Urinary bladder (tissue), 4 donors: ENCODE measurements around the gene IGF2R. TPM values are rescaled to one million over a fixed set of nuclear protein-coding genes. Genes with fewer than 3 reads are reported as not detected.
"Not testable (repeated sequence)": the region's sequence is repeated elsewhere in the genome, so short reads cannot be mapped to it uniquely, and the experiment has no call there.

Experiments used
- DNase-seq: peaks from one replicate; pipeline ENCODE4 v3.0.0-alpha.2; 2015; ENCODE audit errors: extremely low spot score
- H3K27ac ChIP-seq: one replicate; pipeline ENCODE4 v1.5.1; 2013; ENCODE audit warnings: low read depth, mild to moderate bottlenecking, moderate library complexity
- H3K36me3 ChIP-seq: one replicate; pipeline ENCODE4 v1.6.1; 2013; ENCODE audit warnings: mild to moderate bottlenecking, moderate library complexity; ENCODE audit not compliant: insufficient read depth
- H3K4me1 ChIP-seq: one replicate; pipeline ENCODE4 v1.6.1; 2013; ENCODE audit warnings: mild to moderate bottlenecking, moderate library complexity; ENCODE audit not compliant: insufficient read depth
- H3K4me3 ChIP-seq: one replicate; pipeline ENCODE4 v1.5.1; 2013; ENCODE audit warnings: low read depth, low read length
- WGBS: extraction: QIAGEN DNeasy Blood & Tissue Kit; methylation state at CpG from one replicate; pipeline ENCODE4 v1.1.7; 2013; 5-methylcytosine and 5-hydroxymethylcytosine counted together
- polyA plus RNA-seq: library from polyadenylated mRNA; stranded (reverse); fragments of 200-250 nt; gene quantifications from one replicate; pipeline ENCODE4 v1.2.3, GENCODE V29; 2013
- total RNA-seq: library from RNA; depleted of rRNA; stranded (reverse); fragments of >200 nt; gene quantifications from one replicate; pipeline ENCODE4 v1.2.3, GENCODE V29; 2014
- donor health status: healthy with polysubstance abuse.
- donor health status: healthy.

IGF2R gene
- total and polyA plus RNA-seq, 2 donors: 32.1 to 46.6 TPM

- 72% methylated on average over 12 of the region's 12 CpGs for WGBS
Observed at GRCh38 chr6:160139420-160139851, 170.6 kb downstream of the IGF2R start.

GRCh38 chr6:160140493-160140892, 171.6 kb downstream of the IGF2R start:
- not testable (repeated sequence) for H3K4me3 ChIP-seq, H3K27ac ChIP-seq, H3K36me3 ChIP-seq, H3K4me1 ChIP-seq, DNase-seq
- WGBS: 79% methylated on average over 3 of the region's 3 CpGs

More at GRCh38 chr6:160139420-160139851, 170.6 kb downstream of the IGF2R start:
- H3K36me3 ChIP-seq: no peaks in the 10 kb centered on the region
- H3K4me1 ChIP-seq: no peaks in the 10 kb centered on the region
- H3K4me3 ChIP-seq: no peak overlapping the region
- no peak for DNase-seq
- no peak overlapping the region for H3K27ac ChIP-seq

GRCh38 chr6:160141001-160141726, 172.3 kb downstream of the IGF2R start:
- H3K36me3 ChIP-seq: no peaks in the 10 kb centered on the region
- DNase-seq: peak; percentile 42
- WGBS: 22% methylated on average over 5 of the region's 5 CpGs
- no peaks in the 10 kb centered on the region for H3K4me1 ChIP-seq
- H3K4me3 ChIP-seq: no peak overlapping the region
- H3K27ac ChIP-seq: peak overlapping the region; percentile 38

GRCh38 chr6:160142115-160142715, 173.3 kb downstream of the IGF2R start:
- Histone ChIP-seq H3K27ac (no peak overlapping the region), H3K36me3 (no peaks in the 10 kb centered on the region), H3K4me3 (no peak overlapping the region), H3K4me1 (no peaks in the 10 kb centered on the region)
- no peak for DNase-seq
- WGBS: 86% methylated on average over 8 of the region's 8 CpGs

GRCh38 chr6:160146454-160147145, 177.7 kb downstream of the IGF2R start:
- Histone ChIP-seq H3K4me1 (no peaks in the 10 kb centered on the region), H3K27ac (no peak overlapping the region), H3K4me3 (no peak overlapping the region), H3K36me3 (no peaks in the 10 kb centered on the region)
- 69% methylated on average over 6 of the region's 6 CpGs for WGBS
- no peak for DNase-seq

- no peak overlapping the region for H3K4me3 ChIP-seq
- no peak overlapping the region for H3K27ac ChIP-seq
- no peaks in the 10 kb centered on the region for H3K36me3 ChIP-seq
- no peaks in the 10 kb centered on the region for H3K4me1 ChIP-seq
- WGBS: 53% methylated on average over 3 of the region's 3 CpGs
- DNase-seq: no peak
Observed at GRCh38 chr6:160147146-160147536, 178.3 kb downstream of the IGF2R start.

GRCh38 chr6:160154471-160154870, 185.6 kb downstream of the IGF2R start:
- 97% methylated on average over 3 of the region's 3 CpGs for WGBS
- no peaks in the 10 kb centered on the region for H3K36me3 ChIP-seq
- no peak overlapping the region for H3K27ac ChIP-seq
- no peak for DNase-seq
- H3K4me3 ChIP-seq: no peak overlapping the region
- no peaks in the 10 kb centered on the region for H3K4me1 ChIP-seq

GRCh38 chr6:160156842-160157241, 188.0 kb downstream of the IGF2R start:
- WGBS: 70% methylated on average over 1 of the region's 1 CpG
- H3K4me1 ChIP-seq: no peaks in the 10 kb centered on the region
- no peak for DNase-seq
- no peaks in the 10 kb centered on the region for H3K36me3 ChIP-seq
- no peak overlapping the region for H3K4me3 ChIP-seq
- no peak overlapping the region for H3K27ac ChIP-seq

- H3K36me3 ChIP-seq: no peaks in the 10 kb centered on the region
- peak; percentile 43 for DNase-seq
- WGBS: 55% methylated on average over 6 of the region's 6 CpGs
- H3K27ac ChIP-seq: no peak overlapping the region
- H3K4me1 ChIP-seq: no peaks in the 10 kb centered on the region
- H3K4me3 ChIP-seq: no peak overlapping the region
Observed at GRCh38 chr6:160160450-160160849, 191.6 kb downstream of the IGF2R start.

Other genes with a start within 250 kb of the IGF2R start
- 103 TPM for gene WTAP, start 241.6 kb upstream of the IGF2R start, total RNA-seq
- 73.5 TPM for gene WTAP, start 241.6 kb upstream of the IGF2R start, polyA plus RNA-seq
- 16.6 TPM for gene ACAT2, start 207.0 kb upstream of the IGF2R start, total RNA-seq
- 16.3 TPM for gene ACAT2, start 207.0 kb upstream of the IGF2R start, polyA plus RNA-seq
- 137 TPM for gene TCP1, start 179.5 kb upstream of the IGF2R start, total RNA-seq
- gene TCP1, start 179.5 kb upstream of the IGF2R start, polyA plus RNA-seq: 147 TPM
- 58.0 TPM for gene MRPL18, start 178.6 kb upstream of the IGF2R start, total RNA-seq
- gene MRPL18, start 178.6 kb upstream of the IGF2R start, polyA plus RNA-seq: 77.7 TPM
- not detected for gene PNLDC1, start 168.8 kb upstream of the IGF2R start, total RNA-seq
- gene PNLDC1, start 168.8 kb upstream of the IGF2R start, polyA plus RNA-seq: 0.15 TPM
- 0.05 TPM for gene MAS1, start 78.1 kb upstream of the IGF2R start, total RNA-seq
- gene MAS1, start 78.1 kb upstream of the IGF2R start, polyA plus RNA-seq: not detected
- 0.53 TPM for gene SLC22A1, start 152.7 kb downstream of the IGF2R start, total RNA-seq
- 0.44 TPM for gene SLC22A1, start 152.7 kb downstream of the IGF2R start, polyA plus RNA-seq